ENCODE results near the gene RNF144A. TPM values are rescaled to one million over a fixed set of nuclear protein-coding genes. Genes with fewer than 3 reads are reported as not detected.

Gene RNF144A
- total RNA-seq, 1 donor from 2014 or later: 1.8 TPM

- no peak for TF ChIP-seq CTCF (IDR thresholded peaks at IDR 0.05)
- Histone ChIP-seq H3K4me3 (no peak overlapping the region), H3K36me3 (no peaks in the 10 kb centered on the region), H3K9me3 (no peaks in the 10 kb centered on the region), H3K27me3 (no peaks in the 10 kb centered on the region), H3K4me1 (peaks cover 3 to 6% of the 10 kb centered on the region in 2 donors), H3K27ac (no peak overlapping the region)
- no peak for DNase-seq (ENCODE audit: low spot score in 2 of 2)
- intact Hi-C loops (cut with DNase I): no loop called here
Observed at GRCh38 chr2:6921321-6921922, 4.2 kb downstream of the RNF144A start.

- DNase-seq (ENCODE audit: low spot score in 2 of 2): no peak
- H3K4me1 ChIP-seq: peaks cover 3 to 6% of the 10 kb centered on the region in 2 donors
- H3K4me3 ChIP-seq: no peak overlapping the region
- intact Hi-C loops (cut with DNase I): no loop called here
- H3K27me3 ChIP-seq: no peaks in the 10 kb centered on the region
- H3K36me3 ChIP-seq: no peaks in the 10 kb centered on the region
- TF ChIP-seq CTCF (IDR thresholded peaks at IDR 0.05): no peak
- H3K9me3 ChIP-seq: no peaks in the 10 kb centered on the region
- H3K27ac ChIP-seq: no peak overlapping the region
Observed at GRCh38 chr2:6922201-6922656, 5.0 kb downstream of the RNF144A start.

- Histone ChIP-seq H3K4me1 (no peaks in the 10 kb centered on the region), H3K27ac (no peak overlapping the region), H3K9me3 (no peaks in the 10 kb centered on the region), H3K27me3 (no peaks in the 10 kb centered on the region), H3K36me3 (no peaks in the 10 kb centered on the region), H3K4me3 (no peak overlapping the region)
- intact Hi-C loops (cut with DNase I): no loop called here
- no peak for TF ChIP-seq CTCF (IDR thresholded peaks at IDR 0.05)
- DNase-seq (ENCODE audit: low spot score in 2 of 2): no peak
Observed at GRCh38 chr2:6923319-6923718, 6.1 kb downstream of the RNF144A start.

GRCh38 chr2:6924101-6924923 is 7.1 kb downstream of the RNF144A start:
- no peak for TF ChIP-seq CTCF (IDR thresholded peaks at IDR 0.05)
- intact Hi-C loops (cut with DNase I): no loop called here
- DNase-seq (ENCODE audit: low spot score in 2 of 2): no peak

GRCh38 chr2:6924924-6925409 is 7.8 kb downstream of the RNF144A start:
- peaks cover 0 to 3% of the 10 kb centered on the region in 2 donors for H3K4me1 ChIP-seq
- DNase-seq (ENCODE audit: low spot score in 2 of 2): no peak
- intact Hi-C loops (cut with DNase I): no loop called here
- no peaks in the 10 kb centered on the region for H3K36me3 ChIP-seq
- no peaks in the 10 kb centered on the region for H3K27me3 ChIP-seq
- no peak overlapping the region for H3K27ac ChIP-seq
- no peaks in the 10 kb centered on the region for H3K9me3 ChIP-seq
- no peak overlapping the region for H3K4me3 ChIP-seq
- TF ChIP-seq CTCF (IDR thresholded peaks at IDR 0.05): no peak

More at GRCh38 chr2:6924101-6924923, 7.1 kb downstream of the RNF144A start:
- Histone ChIP-seq H3K27ac (no peak overlapping the region), H3K36me3 (no peaks in the 10 kb centered on the region), H3K9me3 (no peaks in the 10 kb centered on the region), H3K27me3 (no peaks in the 10 kb centered on the region), H3K4me1 (peaks cover 0 to 3% of the 10 kb centered on the region in 2 donors), H3K4me3 (no peak overlapping the region)

All from ascending aorta (tissue), 2 donors.